ENCODE data around the gene DDIT4L.
"Not testable (repeated sequence)": the region's sequence is repeated elsewhere in the genome, so short reads cannot be mapped to it uniquely, and the experiment has no call there.

Gene DDIT4L, protein sequence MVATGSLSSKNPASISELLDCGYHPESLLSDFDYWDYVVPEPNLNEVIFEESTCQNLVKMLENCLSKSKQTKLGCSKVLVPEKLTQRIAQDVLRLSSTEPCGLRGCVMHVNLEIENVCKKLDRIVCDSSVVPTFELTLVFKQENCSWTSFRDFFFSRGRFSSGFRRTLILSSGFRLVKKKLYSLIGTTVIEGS

GRCh38 chr4:100189820-100190642, at the start of gene DDIT4L:
DDIT4L (minus strand) TSS chr4:100190468; CDS start chr4:100189983, 485 bp downstream.
- DNase-seq = no peak

DNA sequence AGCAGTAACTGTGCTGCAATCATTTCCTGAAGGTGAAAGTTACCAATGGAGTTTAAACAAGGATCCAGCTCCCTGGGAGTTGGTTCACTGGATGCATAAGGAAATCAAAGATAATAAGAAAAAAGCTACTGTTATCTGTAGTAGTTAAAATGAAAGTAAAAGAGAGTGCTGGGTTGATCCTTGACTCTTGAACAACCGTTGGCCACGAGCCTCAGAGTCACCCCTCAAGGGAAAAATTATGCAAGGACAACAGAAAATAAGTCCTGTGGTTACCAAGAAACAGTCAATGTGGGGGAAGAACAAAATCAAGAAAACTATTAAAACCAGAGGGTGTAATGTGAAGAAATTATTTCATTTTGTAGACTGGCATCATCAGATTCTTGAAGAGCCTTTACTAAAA, 49.7 kb upstream of the DDIT4L start:
- DNase-seq = no peak

DNA sequence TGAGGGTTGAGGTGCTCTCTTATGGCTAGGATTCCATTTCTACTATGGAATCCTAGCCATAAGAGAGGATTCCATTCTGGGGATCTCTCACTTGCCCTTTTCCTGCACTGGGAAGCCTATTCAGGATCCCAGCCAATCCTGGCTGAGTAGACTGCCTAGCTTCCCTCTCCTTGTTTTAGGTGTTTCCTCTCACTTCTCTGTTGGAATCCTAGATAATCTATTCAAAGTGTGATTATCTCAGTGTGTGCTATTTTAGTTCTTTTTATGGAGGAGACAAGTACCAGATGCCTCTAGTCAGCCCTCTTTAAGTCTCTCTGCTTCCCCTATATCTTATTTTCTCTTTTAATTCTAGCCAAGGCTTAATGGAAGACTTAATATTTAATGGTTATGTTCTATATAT, 34.5 kb upstream of the DDIT4L start:
- no peak for DNase-seq

DNA sequence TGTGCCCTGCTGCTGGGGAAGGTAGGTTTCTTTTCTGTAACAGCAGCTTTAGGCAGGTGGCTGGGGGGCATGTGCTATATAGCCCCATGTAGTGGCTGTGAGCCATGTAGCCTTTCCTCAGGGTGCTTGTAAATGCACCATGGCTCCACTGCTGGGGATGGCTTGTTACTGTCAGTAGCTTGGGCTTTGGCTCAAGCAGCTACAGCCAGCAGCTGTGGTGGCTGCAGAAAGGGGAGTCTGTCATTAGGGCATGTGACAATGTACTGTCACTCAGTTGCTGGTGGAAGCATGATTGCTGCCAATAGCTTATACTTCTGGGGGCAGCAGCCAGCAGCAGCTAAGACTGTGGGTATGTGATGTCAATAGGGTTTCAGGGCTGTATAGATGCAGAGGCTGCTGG, 33.9 kb upstream of the DDIT4L start:
- no peak for DNase-seq

- DNase-seq = no peak
Observed at GRCh38 chr4:100208964-100209363, 18.7 kb upstream of the DDIT4L start.

DNA sequence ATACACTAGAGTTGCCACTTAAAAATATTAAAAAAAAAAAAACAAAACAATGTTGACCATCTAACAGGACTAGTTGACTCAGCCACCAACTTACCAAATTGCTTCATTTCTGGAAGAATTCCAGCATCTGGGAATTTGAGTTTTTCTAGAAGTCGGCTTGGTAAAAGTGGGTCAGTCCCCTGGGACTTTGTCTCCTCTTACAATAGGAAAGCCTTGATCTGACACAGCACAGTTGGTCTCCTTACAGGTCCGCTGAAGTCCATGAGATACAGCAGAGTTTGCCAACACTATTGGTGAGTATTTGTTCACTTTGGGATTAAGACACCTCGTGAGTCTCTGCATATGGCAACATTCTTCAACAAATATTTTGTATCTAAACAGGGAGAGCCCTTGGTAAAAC, 18.2 kb upstream of the DDIT4L start:
- no peak for DNase-seq

- no peak for DNase-seq
Observed at GRCh38 chr4:100206850-100207249, 16.6 kb upstream of the DDIT4L start.

DNA sequence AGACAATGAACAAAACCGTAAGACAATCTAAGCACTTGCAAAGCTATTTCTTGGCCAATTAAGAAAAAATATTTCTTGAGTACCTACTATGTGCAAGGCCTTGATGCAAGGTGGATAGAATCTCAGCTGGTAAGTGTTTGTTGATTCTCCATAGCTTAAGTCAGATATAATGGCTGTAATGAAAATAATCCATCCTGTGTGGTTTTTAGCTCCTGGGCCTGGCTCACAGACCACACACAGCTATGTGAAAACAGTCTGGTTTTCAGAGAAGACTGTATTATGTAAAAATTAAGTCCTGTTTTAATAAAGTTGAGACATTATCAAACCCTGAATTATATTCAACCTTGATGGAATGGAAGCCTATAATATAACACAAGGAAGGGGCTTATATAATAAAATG, 7.8 kb upstream of the DDIT4L start:
- no peak for DNase-seq

- DNase-seq = not testable (repeated sequence)
Observed at GRCh38 chr4:100196388-100197071, 6.3 kb upstream of the DDIT4L start.

DNA sequence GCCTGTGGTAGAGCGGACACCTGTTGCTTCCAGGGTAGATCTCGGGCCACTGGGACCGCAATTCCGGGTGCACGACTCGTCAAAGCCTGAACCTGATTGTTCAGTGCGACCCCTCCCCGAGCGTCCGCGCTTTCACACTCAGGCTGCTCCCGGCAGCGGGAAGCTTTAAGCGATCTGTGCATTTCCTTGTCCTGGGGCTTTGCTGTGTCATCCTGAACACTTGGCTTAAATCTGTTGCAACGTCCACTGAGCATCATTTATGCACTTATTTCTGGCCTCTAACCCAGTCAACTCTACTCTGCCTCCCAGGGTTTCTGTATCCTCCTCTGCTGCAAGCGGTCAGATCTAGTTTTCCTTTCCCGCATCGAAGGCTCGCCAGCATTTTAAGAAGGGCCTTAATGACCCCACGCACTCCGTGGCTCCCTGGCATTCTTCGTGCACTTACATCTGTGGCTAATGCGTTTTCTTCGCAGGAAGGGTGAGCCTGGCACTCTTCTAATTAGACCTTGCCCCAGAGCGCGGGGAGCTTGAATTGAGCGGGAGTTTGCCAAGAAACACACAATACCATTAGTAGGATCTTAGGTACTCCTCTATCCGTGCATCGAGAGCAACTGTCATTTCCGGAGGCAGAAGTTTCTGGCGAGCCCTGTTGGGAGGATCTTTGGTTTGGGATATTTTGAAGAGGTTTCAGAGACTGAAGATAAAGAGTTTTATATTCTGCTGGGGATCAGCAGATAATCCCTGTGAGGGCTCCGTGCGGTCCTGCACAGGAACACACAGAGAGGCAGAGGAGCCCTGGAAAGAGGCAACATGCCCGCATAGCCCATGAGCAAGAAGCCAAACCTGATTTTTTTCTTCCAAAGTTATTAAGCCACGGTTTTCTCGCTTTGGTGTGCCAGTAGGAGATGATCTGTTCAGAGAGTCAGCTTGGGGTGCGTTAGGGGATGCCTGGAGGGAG, 654 bp upstream of the DDIT4L start:
- DNase-seq = no peak

DNA sequence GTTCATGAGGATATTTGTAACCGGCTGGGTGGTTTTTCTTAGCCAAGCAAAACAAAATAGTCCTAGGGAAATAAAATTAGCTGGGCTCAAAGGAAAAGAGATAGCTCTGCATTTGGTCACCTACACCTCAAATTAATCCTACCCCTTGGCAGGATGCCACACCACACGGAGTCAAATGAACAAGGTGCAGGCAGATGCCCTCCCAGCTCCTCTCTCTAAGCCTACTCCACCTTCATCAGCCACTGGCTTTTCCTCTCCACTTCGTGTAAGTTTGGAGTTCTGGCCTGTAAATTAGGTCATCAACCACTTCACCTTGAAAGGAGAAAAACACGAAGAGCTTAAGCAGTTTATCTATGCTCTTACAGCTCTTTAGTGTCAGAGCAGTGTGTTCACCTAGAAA, 1.4 kb downstream of the DDIT4L start:
- DNase-seq = no peak

- DNase-seq = no peak
Observed at GRCh38 chr4:100187781-100188180, 2.5 kb downstream of the DDIT4L start.

- DNase-seq = no peak
Observed at GRCh38 chr4:100184787-100185186, 5.5 kb downstream of the DDIT4L start.

- DNase-seq = no peak
Observed at GRCh38 chr4:100177855-100178254, 12.4 kb downstream of the DDIT4L start.

- no peak for DNase-seq
Observed at GRCh38 chr4:100177126-100177525, 13.1 kb downstream of the DDIT4L start.

DNA sequence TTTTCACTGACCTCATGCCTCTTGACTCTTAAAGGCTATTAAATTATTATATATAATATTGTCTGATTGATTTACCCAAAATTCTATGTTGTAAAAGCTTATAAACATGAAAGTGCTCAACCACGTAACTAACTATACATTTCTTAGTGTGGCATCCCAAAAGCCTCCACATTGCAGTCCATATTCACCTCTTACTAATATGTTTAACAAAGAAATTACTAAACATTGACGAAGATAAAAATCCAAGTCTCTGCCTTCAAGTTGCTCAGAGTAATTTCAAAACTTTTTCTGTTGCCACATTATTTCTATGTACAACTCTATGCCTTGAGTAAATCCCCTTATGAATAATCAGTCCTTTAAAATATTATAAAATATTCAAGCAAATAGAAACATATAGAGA, 14.4 kb downstream of the DDIT4L start:
- no peak for DNase-seq

DNA sequence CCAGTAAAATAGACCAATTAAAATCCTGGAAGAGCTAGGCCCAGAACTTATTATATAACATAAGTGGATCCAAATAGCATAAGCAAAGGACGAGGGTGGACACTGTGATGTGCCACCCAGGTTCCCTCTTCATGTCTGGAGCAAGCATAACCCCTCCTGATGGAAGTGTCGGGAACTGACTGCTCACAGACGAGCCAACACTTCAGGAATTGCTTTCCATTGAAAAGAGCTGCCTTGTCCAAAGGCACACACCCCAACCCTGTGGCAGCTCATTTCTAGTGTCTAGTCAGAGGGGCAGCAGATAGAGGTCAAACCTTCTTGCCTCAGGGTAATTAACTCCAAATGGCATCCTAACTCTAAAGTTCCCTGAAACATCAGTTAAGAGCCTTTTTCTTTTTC, 15.3 kb downstream of the DDIT4L start:
- DNase-seq = no peak

DNA sequence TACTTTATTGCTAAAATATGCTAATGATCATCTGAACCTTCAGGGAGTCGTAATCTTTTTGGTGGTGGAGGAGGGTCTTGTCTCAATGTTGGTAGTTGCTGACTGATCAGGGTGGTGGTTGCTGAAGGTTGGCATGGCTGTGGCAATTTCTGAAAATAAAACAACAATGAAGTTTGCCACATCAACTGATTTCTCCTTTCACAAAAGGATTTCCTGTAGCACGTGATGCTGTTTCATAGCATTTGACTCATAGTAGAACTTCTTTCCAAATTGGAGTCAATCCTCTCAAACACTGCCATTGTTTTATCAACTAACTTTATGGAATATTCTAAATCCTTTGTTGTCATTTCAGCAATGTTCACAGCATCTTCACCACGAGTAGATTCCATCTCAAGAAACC, 19.3 kb downstream of the DDIT4L start:
- DNase-seq = no peak

DNA sequence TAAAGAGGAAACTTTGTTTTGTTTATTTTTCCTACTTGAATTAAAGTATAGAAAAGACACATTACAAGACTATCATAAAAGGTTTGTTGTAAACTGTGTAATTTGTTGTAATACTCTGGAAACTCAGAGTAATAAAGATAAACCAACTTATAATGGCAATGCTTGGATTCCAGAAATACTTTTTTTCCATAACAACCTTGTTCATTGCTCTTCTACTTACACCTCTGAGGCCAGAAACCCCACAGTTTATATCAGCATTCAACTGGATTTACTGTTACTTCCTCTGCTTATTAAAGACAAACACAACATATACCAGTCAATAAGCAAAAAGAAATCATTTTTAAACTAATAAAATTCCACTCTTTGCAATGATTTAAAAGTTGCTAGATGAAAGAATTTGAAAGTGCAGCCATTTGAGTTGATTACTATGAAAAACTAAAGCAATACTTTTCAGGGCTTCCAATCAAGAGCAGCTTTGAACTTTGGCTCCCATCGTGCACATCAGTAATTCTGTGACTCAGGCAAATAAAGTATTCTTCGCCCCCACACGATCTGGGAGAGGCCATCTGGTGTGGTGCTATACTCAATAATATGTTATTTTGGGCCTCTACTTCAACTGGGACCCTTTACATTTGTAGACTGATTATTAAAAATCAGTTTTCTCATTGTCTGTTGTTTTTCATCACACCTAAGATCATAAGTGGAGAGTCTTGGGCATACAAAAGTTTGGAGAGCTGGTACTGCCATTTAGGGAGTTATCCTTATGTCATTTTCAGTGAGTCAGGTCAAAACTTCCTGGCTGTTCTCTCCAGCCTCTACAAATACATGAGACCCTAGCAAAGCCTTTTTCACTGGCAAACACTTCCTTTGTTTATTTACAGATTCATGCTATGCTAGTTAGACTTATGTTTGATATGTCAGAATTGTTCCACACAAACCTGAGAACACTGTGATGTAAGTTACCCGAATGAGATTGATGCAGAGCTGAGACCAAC, 20.5 kb downstream of the DDIT4L start:
- DNase-seq = no peak

GRCh38 chr4:100168521-100168920, 21.7 kb downstream of the DDIT4L start:
- DNase-seq = no peak

DNA sequence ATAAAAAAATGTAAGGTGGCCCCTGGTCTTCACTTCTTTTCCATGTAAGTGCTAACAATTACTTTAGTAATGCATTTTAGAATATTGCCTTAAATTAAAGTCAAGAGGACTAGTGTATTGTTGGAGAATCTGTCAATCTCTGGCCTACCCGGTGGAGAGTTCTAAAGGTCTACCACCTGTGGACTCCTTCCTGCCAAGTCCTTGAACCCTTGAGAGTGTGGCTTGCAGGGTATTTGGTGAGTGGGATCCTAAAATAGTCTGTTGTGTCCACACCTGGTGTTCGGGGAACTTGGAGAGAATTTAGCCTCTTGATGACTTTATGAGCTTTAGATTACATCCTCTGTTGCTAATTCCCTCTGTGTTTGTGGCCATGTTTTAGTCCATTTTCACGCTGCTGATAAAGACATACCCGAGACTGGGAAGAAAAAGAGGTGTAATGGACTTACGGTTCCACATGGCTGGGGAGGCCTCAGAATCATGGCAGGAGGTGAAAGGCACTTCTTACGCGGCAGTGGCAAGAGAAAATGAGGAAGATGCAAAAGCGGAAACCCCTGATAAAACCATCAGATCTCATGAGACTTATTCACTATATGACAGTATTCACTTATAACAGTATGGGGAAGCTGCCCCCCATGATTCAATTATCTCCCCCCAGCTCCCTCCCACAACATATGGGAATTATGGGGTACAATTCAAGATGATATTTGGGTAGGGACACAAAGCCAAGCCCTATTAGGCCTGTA, 23.8 kb downstream of the DDIT4L start:
- no peak for DNase-seq

Data from cerebellar nuclear complex (tissue), 1 donor.